GM12878 (cell line): ENCODE results near the gene PRUNE2. TPM values are rescaled to one million over a fixed set of nuclear protein-coding genes. Genes with fewer than 3 reads are reported as not detected.

Experiments used
- ATAC-seq: fragments of 200-7000 bp; cut with Tn5 transposase; 3 replicates; pipeline ENCODE4 v1.9.1; 2020; ENCODE audit warnings: mild to moderate bottlenecking, moderate library complexity
- BruUV-seq: library from RNA; stranded (reverse); fragments of 400-500 nt; replicated peaks from 2 replicates; lab custom pipeline; 2021; lab: Mats Ljungman, UMichigan
- CTCF ChIA-PET: fragments of 300-600 bp; sonication (Branson Sonifier 250); formaldehyde crosslinking; extraction: SDS; loops from one replicate; lab custom pipeline; 2021; ENCODE audit warnings: inconsistent platforms; lab: Yijun Ruan, JAX
- POLR2A ChIA-PET: fragments of 350-600 bp; formaldehyde crosslinking; extraction: SDS; loops from one replicate; lab custom pipeline; 2021; ENCODE audit warnings: inconsistent platforms; lab: Charles Lee
- RAD21 ChIA-PET: fragments of 300-600 bp; sonication (Branson Sonifier 250); formaldehyde crosslinking; loops from one replicate; lab custom pipeline; 2023; ENCODE audit warnings: antibody characterized with exemption; ENCODE audit not compliant: unreplicated experiment; lab: Charles Lee
- SMC1A ChIA-PET: fragments of 300-600 bp; sonication (Branson Sonifier 250); formaldehyde crosslinking; loops from one replicate; lab custom pipeline; 2023; ENCODE audit not compliant: unreplicated experiment, uncharacterized antibody; lab: Charles Lee
- DNase-seq: peaks from one replicate; pipeline ENCODE4 v3.0.0-alpha.2; 2011; ENCODE audit warnings: low read depth, low spot score
- FAIRE-seq: peaks from 3 replicates; lab custom pipeline; 2011; peaks lifted over from hg19 to GRCh38; lab: Jason Lieb, UNC
- H2AFZ ChIP-seq: 2 replicates; pipeline ENCODE4 v1.6.0; 2011; ENCODE audit warnings: low read depth, low read length, control low read depth; ENCODE audit not compliant: control insufficient read depth
- H3K27ac ChIP-seq: 2 replicates; pipeline ENCODE4 v1.5.1; 2011; ENCODE audit warnings: control low read depth; ENCODE audit not compliant: control insufficient read depth, insufficient read depth
- H3K27me3 ChIP-seq, 2 experiments: replicated peaks in 1 of 2; 2 replicates each; pipeline versions ENCODE4 v1.6.0 to v1.6.1; 2011; ENCODE audit warnings: low read length in 1 of 2; ENCODE audit not compliant: control insufficient read depth in 2 of 2, insufficient read depth in 2 of 2
- H3K36me3 ChIP-seq, 2 experiments: 2 replicates each; pipeline ENCODE4 v1.5.1; 2011; ENCODE audit warnings: low read length in 1 of 2; ENCODE audit not compliant: control insufficient read depth in 2 of 2, insufficient read depth in 2 of 2
- H3K4me1 ChIP-seq: 2 replicates; pipeline ENCODE4 v1.6.1; 2011; ENCODE audit warnings: mild to moderate bottlenecking, low read length, moderate library complexity, mixed read lengths; ENCODE audit not compliant: control insufficient read depth, insufficient read depth
- H3K4me2 ChIP-seq: 2 replicates; pipeline ENCODE4 v1.6.0; 2011; ENCODE audit warnings: control low read depth; ENCODE audit not compliant: control insufficient read depth, insufficient read depth
- H3K4me3 ChIP-seq: fragments of 200-600 bp; sonication (generic); 2 replicates; pipeline ENCODE4 v1.5.1; 2016
- H3K79me2 ChIP-seq: 2 replicates; pipeline ENCODE4 v1.6.0; 2011; ENCODE audit warnings: low read length; ENCODE audit not compliant: control insufficient read depth, insufficient read depth
- H3K9ac ChIP-seq: 2 replicates; pipeline ENCODE4 v1.8.0; 2011; ENCODE audit warnings: low read length, control low read depth, mixed read lengths; ENCODE audit not compliant: control insufficient read depth, insufficient read depth
- H3K9me3 ChIP-seq: replicated peaks from 3 replicates; pipeline ENCODE4 v1.5.1; 2011; ENCODE audit warnings: mild to moderate bottlenecking, low read length; ENCODE audit not compliant: control insufficient read depth, insufficient read depth
- H4K20me1 ChIP-seq: 2 replicates; pipeline ENCODE4 v1.6.0; 2011; ENCODE audit not compliant: control insufficient read depth, insufficient read depth
- HDAC2 ChIP-seq: fragments of 200-600 bp; sonication (generic); IDR thresholded peaks from 2 replicates; pipeline ENCODE4 v1.6.1; 2017
- HSF1 ChIP-seq: fragments of 150-350 bp; IDR thresholded peaks from 2 replicates; pipeline ENCODE4 v1.6.1; 2014; ENCODE audit warnings: mild to moderate bottlenecking, low read depth, low read length
- IKZF2 ChIP-seq, 2 experiments: fragments of 450-650 bp; IDR thresholded peaks; 2 replicates each; pipeline ENCODE4 v1.6.1; 2017; ENCODE audit warnings: mild to moderate bottlenecking in 2 of 2, moderate library complexity in 2 of 2
- JUND ChIP-seq: IDR thresholded peaks from 2 replicates; pipeline ENCODE4 v1.6.1; 2012; ENCODE audit warnings: low read depth, mild to moderate bottlenecking, low read length, improper control_type of control experiment, moderate library complexity
- KAT2A ChIP-seq: conservative IDR thresholded peaks from 2 replicates; pipeline ENCODE4 v1.6.1; 2011; ENCODE audit warnings: low read depth, low read length; ENCODE audit not compliant: control insufficient read depth
- NFIC ChIP-seq: IDR thresholded peaks from 2 replicates; pipeline ENCODE4 v1.6.1; 2012; ENCODE audit warnings: low read depth, mild to moderate bottlenecking, inconsistent platforms, low read length, moderate library complexity
- REST ChIP-seq: IDR thresholded peaks from 2 replicates; pipeline ENCODE4 v1.6.1; 2012; ENCODE audit warnings: mild to moderate bottlenecking, low read depth, low read length
- ZNF217 ChIP-seq: fragments of 450-650 bp; IDR thresholded peaks from 2 replicates; pipeline ENCODE4 v1.6.1; 2017; ENCODE audit warnings: antibody characterized with exemption, mild to moderate bottlenecking
- WGBS: methylation state at CpG from one replicate; pipeline ENCODE4 v1.1.6; 2016; ENCODE audit warnings: low lambda C conversion rate; ENCODE audit not compliant: insufficient replicate concordance, insufficient coverage; ENCODE audit errors: missing lambda C conversion rate; 5-methylcytosine and 5-hydroxymethylcytosine counted together
- in situ Hi-C: fragments of 300-500 bp; cut with MboI; formaldehyde crosslinking; loops from 9 replicates; pipeline ENCODE4 v1.14.3; 2018; ENCODE audit warnings: mixed read lengths
- intact Hi-C: fragments of 100-400 bp; cut with micrococcal nuclease; formaldehyde crosslinking; loops from one replicate; pipeline ENCODE4 v1.14.2; 2022; ENCODE audit not compliant: unreplicated experiment
- polyA plus RNA-seq, 11 experiments: library from polyadenylated mRNA; depleted of rRNA in 4 of 11; unstranded in 6 of 11; stranded (reverse) in 5 of 11; fragments of >200 nt; fragmentation: Nextera tagmentation in 4 of 11; fragmentation: Illumina TruSeq in 1 of 11; extraction: Ambion mirVana in 4 of 11; extraction: Trizol in 1 of 11; gene quantifications; 1 replicate in 1 of 11; 2 replicates in 10 of 11; pipeline versions ENCODE4 v1.2.1 to v1.2.3, GENCODE V29; 2011 to 2016; ENCODE audit warnings: inconsistent platforms in 2 of 11, missing spikeins in 2 of 11, low read depth in 1 of 11
- total RNA-seq, 4 experiments: library from RNA; depleted of rRNA in 3 of 4; stranded (reverse); fragments of >200 nt in 3 of 4; fragmentation: Illumina TruSeq in 1 of 4; extraction: Trizol in 1 of 4; gene quantifications; 2 replicates each; pipeline versions ENCODE4 v1.2.1 to v1.2.3, GENCODE V29; 2013 to 2021

PRUNE2 gene
- total and polyA plus RNA-seq, 10 of the 15 experiments (the other 5 are each of a cell fraction or from before 2014, with no cell fraction given): 0.07 to 0.63 (median 0.25) TPM

GRCh38 chr9:76684213-76684612, 221.7 kb downstream of the PRUNE2 start:
- H4K20me1 ChIP-seq: no peaks in the 10 kb centered on the region
- POLR2A ChIA-PET: no interaction called here
- H3K9ac ChIP-seq: no peak overlapping the region
- FAIRE-seq: no peak
- CTCF ChIA-PET: no interaction called here
- H2AFZ ChIP-seq: no peak overlapping the region
- H3K4me1 ChIP-seq: no peaks in the 10 kb centered on the region
- no TSS peak for BruUV-seq
- RAD21 ChIA-PET: no interaction called here
- H3K9me3 ChIP-seq: no peaks in the 10 kb centered on the region; the same call in 2 of the 3 replicates
- SMC1A ChIA-PET: no interaction called here
- H3K27ac ChIP-seq: no peak overlapping the region
- intact Hi-C loops: no loop called here
- 17% methylated on average over 5 of the region's 5 CpGs for WGBS
- no peaks in the 10 kb centered on the region for H3K79me2 ChIP-seq
- in situ Hi-C loops: no loop called here
- no peak for DNase-seq
- no peak overlapping the region for H3K4me2 ChIP-seq
- H3K27me3 ChIP-seq: peaks cover 0 to 2% of the 10 kb centered on the region in 2 experiments; a peak in 2 of 4 replicates
- no peak for ATAC-seq
- TF ChIP-seq KAT2A (no peak), JUND (no peak), HDAC2 (no peak), REST (no peak), ZNF217 (no peak), IKZF2 (IDR thresholded peaks at IDR 0.05) (no peak), HSF1 (no peak), NFIC (no peak)
- no peak overlapping the region for H3K4me3 ChIP-seq
- no peaks in the 10 kb centered on the region for H3K36me3 ChIP-seq
